HEK293T (cell line): ENCODE measurements around the gene CD82.

Experiments used
- ARNT ChIP-seq: fragments of 450-650 bp; IDR thresholded peaks from 2 replicates; pipeline ENCODE4 v1.6.1; 2017; ENCODE audit warnings: mild to moderate bottlenecking
- BHLHE40 ChIP-seq: fragments of 450-650 bp; IDR thresholded peaks from 2 replicates; pipeline ENCODE4 v1.6.1; 2016; ENCODE audit warnings: mild to moderate bottlenecking, moderate library complexity, borderline replicate concordance
- ELF4 ChIP-seq: fragments of 450-650 bp; IDR thresholded peaks from 2 replicates; pipeline ENCODE4 v1.6.1; 2017; ENCODE audit warnings: antibody characterized with exemption
- HDGF ChIP-seq: fragments of 450-650 bp; IDR thresholded peaks from 2 replicates; pipeline ENCODE4 v1.6.1; 2017; ENCODE audit warnings: antibody characterized with exemption, borderline replicate concordance
- L3MBTL2 ChIP-seq: fragments of 450-650 bp; conservative IDR thresholded peaks from 2 replicates; pipeline ENCODE4 v1.6.1; 2016; ENCODE audit warnings: mild to moderate bottlenecking
- LEF1 ChIP-seq: fragments of 450-650 bp; IDR thresholded peaks from 2 replicates; pipeline ENCODE4 v1.6.1; 2017; ENCODE audit warnings: mild to moderate bottlenecking, borderline replicate concordance
- NFRKB ChIP-seq: fragments of 450-650 bp; IDR thresholded peaks from 2 replicates; pipeline ENCODE4 v1.6.1; 2016; ENCODE audit warnings: mild to moderate bottlenecking, moderate library complexity
- PKNOX1 ChIP-seq: fragments of 450-650 bp; IDR thresholded peaks from 2 replicates; pipeline ENCODE4 v1.6.1; 2016
- SP1 ChIP-seq: fragments of 450-650 bp; IDR thresholded peaks from 2 replicates; pipeline ENCODE4 v1.6.1; 2017
- SUZ12 ChIP-seq: fragments of 450-650 bp; IDR thresholded peaks from 2 replicates; pipeline ENCODE4 v1.6.1; 2016; ENCODE audit warnings: mild to moderate bottlenecking
- TARDBP ChIP-seq: fragments of 450-650 bp; IDR thresholded peaks from 2 replicates; pipeline ENCODE4 v1.6.1; 2016
- ZNF384 ChIP-seq: fragments of 450-650 bp; IDR thresholded peaks from 2 replicates; pipeline ENCODE4 v1.6.1; 2016

- TF ChIP-seq HDGF (no peak), BHLHE40 (no peak), TARDBP (no peak), SUZ12 (no peak), ZNF384 (no peak), NFRKB (no peak), SP1 (no peak), PKNOX1 (no peak), LEF1 (no peak), L3MBTL2 (no peak), ELF4 (no peak), ARNT (no peak)
Measured at GRCh38 chr11:44576656-44577055, 11.2 kb downstream of the CD82 start.
